ENCODE results near the gene SLC7A5. TPM values are rescaled to one million over a fixed set of nuclear protein-coding genes. Genes with fewer than 3 reads are reported as not detected.

Gene SLC7A5
- total and polyA plus RNA-seq, 8 donors = 9.6 to 35.0 (median 11.1) TPM

DNA sequence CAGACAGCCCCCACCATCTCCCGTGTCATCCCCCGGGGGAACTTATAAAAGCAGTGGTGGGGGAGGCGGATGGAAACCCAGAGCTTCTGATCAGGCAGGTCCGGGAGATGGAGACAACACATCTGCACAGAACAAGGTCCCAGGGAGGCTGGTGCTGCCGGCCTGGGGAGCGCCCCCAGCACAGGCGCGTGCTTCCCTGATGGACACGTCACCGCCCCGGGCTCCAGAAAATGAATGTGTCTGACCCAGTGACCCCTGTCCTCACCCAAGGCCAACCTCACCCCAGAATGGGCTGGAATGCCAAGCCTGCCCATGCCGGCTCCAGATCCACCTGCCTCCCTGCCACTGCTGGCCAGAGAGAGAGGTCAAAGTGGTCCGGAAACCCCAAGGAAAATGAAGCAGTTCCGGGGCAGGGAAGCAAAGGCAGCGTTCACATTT lies 12.5 kb downstream of the SLC7A5 start:
- Histone ChIP-seq H3K36me3 (no peaks in the 10 kb centered on the region), H3K4me1 (peaks cover 8 to 55% of the 10 kb centered on the region in 2 donors), H3K27me3 (no peaks in the 10 kb centered on the region), H3K4me3 (peak overlapping the region in 1 of 2 donors; percentile 13), H3K27ac (peak overlapping the region in 1 of 2 donors; percentile 89), H3K9me3 (no peaks in the 10 kb centered on the region)
- ATAC-seq (no peak), DNase-seq (no peak)
- intact Hi-C loops (cut with DNase I) = no loop called here
- TF ChIP-seq, protein P1, sequence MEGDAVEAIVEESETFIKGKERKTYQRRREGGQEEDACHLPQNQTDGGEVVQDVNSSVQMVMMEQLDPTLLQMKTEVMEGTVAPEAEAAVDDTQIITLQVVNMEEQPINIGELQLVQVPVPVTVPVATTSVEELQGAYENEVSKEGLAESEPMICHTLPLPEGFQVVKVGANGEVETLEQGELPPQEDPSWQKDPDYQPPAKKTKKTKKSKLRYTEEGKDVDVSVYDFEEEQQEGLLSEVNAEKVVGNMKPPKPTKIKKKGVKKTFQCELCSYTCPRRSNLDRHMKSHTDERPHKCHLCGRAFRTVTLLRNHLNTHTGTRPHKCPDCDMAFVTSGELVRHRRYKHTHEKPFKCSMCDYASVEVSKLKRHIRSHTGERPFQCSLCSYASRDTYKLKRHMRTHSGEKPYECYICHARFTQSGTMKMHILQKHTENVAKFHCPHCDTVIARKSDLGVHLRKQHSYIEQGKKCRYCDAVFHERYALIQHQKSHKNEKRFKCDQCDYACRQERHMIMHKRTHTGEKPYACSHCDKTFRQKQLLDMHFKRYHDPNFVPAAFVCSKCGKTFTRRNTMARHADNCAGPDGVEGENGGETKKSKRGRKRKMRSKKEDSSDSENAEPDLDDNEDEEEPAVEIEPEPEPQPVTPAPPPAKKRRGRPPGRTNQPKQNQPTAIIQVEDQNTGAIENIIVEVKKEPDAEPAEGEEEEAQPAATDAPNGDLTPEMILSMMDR (IDR thresholded peaks at IDR 0.05) = no peak

DNA sequence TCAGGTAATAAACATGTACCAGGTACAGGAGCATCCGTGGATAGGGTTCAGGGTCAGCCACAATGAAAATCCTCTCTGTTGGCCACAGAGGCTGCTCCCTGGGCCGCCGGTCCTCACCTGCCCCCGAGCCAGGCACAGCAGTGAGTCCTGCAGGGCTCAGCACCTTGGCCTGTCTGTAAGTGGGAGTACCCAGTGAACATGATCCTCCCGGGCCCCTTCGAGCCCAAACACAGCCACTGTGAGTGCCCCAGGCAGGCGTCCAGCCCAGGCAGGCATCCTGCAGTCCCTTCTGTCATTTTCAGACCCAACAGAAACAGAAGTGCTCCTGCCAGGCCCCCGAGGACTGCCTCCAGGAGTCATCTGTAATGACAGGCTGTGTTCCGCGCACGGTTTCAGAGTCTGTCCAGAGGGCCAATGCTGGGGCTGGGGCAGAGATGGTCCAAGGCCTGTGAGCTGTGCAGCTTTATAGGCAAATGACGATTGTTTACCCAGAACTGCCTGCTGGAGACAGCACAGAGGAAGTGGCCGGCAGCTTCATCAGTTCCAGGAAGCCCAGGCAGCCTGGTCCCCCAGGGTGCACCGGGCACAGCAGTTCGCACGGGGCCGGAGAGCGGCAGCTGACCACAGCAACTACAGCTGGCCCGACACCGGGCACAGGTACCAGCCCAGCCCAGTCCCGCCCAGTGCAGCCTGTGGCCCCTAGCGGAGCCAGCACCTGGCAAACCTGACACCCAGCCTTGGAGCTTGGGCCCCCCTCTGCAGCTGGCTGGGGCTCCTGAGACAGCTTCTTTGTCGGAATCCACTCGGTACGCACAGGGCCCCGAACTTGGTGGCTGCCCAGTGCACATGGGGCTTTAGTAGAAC lies 13.2 kb downstream of the SLC7A5 start:
- DNase-seq (peak in 2 of 4 donors; percentile 84 to 93), ATAC-seq (peak; percentile 27)
- H3K36me3 ChIP-seq = peaks cover 0 to 6% of the 10 kb centered on the region in 2 donors
- H3K4me1 ChIP-seq = peaks cover 8 to 55% of the 10 kb centered on the region in 2 donors
- H3K27ac ChIP-seq = peak overlapping the region; percentile 73 to 89
- no peaks in the 10 kb centered on the region for H3K27me3 ChIP-seq
- TF ChIP-seq, protein P1 (IDR thresholded peaks at IDR 0.05) = no peak
- H3K4me3 ChIP-seq = peak overlapping the region in 1 of 2 donors; percentile 13
- H3K9me3 ChIP-seq = no peaks in the 10 kb centered on the region
- intact Hi-C loops (cut with DNase I) = no loop called here

DNA sequence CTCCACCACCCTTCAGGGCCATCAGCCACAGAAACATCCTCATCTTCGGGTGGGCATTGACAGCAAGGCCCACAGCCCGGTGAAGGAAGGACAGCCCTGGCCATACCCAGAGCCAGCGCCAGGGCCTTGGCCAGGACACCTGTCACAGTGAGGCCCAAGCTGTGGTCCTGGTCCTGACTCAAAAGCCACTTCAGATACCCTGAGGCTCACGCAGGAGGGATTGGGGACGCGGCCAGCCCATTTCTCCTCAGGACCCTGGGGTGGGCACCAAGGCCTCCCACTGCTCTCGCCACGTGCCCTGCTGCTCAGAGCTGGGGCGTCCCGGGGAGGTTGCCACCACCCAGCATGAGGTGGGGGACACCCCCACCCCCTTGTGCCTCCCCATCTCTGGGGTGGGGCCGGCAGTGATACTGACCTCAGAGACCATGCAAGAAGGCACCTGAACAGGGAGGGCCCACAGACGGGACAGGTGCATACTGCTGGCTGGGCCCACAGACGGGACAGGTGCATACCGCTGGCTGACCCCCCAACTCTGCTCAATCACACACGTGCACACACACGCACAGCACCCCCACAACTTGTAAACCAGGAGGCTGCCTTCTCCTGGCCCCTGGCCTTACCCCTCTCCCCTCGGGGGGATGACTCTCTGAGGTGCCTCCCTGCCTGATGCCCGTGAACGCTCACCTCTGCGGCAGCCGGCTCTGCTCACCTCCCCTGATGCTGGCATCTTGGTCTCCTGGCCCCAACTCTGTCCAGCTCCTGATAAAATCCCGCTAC lies 14.2 kb downstream of the SLC7A5 start:
- peak overlapping the region in 1 of 2 donors; percentile 89 for H3K27ac ChIP-seq
- H3K4me3 ChIP-seq = no peak overlapping the region
- intact Hi-C loops (cut with DNase I) = no loop called here

DNA sequence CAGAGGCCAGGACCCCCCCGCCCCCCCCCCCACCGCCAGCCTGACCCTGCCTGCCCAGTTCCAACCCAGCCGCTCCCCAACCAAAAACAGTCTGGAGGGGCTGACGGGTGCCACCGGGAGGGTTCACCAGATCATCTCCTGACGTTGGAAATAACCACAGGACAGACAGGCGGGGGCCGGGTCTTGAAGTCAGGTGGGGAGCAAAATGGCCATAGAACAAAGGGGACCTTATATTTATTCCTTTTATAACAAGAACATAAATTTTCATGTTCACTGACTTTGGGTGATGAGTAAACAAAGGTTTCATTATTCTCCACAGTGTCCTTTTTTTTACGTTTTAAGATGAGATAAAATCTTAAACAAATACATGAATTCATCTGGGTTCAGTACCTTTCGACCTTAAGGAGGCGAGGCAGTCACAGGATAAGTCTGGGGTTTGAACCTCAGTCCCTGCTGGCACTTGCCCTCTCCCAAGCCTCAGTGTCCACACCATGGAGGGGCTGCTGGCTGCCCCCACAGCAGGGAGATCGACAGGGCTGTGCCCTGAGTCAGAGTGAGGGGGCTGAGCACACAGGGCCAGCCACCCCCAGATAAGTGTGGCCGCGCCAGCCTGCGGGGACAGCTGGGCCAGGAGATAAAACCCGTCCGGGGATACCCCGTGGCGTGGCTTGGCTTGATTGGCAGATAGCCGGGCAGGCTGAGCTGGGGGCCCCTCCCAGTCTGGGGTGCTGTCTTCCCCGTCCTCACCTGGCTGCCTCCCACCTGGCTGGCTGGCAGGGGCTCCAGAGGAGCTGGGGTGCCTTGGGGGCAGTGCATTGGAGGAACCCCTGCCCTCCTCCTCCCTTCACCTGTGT lies 15.0 kb downstream of the SLC7A5 start:
- H3K4me3 ChIP-seq = peak overlapping the region; percentile 21 to 30
- DNase-seq = peak in 1 of 4 donors; percentile 80

More for the DNA sequence above, 14.2 kb downstream of the SLC7A5 start:
- DNase-seq (peak in 1 of 4 donors; percentile 74), ATAC-seq (no peak)
- Histone ChIP-seq H3K9me3 (no peaks in the 10 kb centered on the region), H3K36me3 (peaks cover 0 to 16% of the 10 kb centered on the region in 2 donors), H3K27me3 (no peaks in the 10 kb centered on the region), H3K4me1 (peaks cover 8 to 62% of the 10 kb centered on the region in 2 donors)
- TF ChIP-seq, protein P1 (IDR thresholded peaks at IDR 0.05) = no peak

More for the DNA sequence above, 15.0 kb downstream of the SLC7A5 start:
- H3K36me3 ChIP-seq = peaks cover 0 to 16% of the 10 kb centered on the region in 2 donors
- intact Hi-C loops (cut with DNase I) = no loop called here
- H3K4me1 ChIP-seq = peaks cover 8 to 67% of the 10 kb centered on the region in 2 donors
- ATAC-seq = no peak
- peak overlapping the region; percentile 69 to 77 for H3K27ac ChIP-seq
- TF ChIP-seq, protein P1 (IDR thresholded peaks at IDR 0.05) = no peak
- H3K9me3 ChIP-seq = no peaks in the 10 kb centered on the region
- H3K27me3 ChIP-seq = no peaks in the 10 kb centered on the region
